Heart right ventricle (tissue), 16 donors: ENCODE measurements around the gene GCKR. TPM values are rescaled to one million over a fixed set of nuclear protein-coding genes. Genes with fewer than 3 reads are reported as not detected.
"Not testable (repeated sequence)": the region's sequence is repeated elsewhere in the genome, so short reads cannot be mapped to it uniquely, and the experiment has no call there.

Experiments
- ATAC-seq, 8 donors: fragments of 200-7000 bp; cut with Tn5 transposase; one replicate each; pipeline ENCODE4 v1.9.1; 2020; ENCODE audit warnings: mild to moderate bottlenecking in 8 of 8, moderate library complexity in 8 of 8, moderate number of reproducible peaks in 1 of 8
- DNase-seq, 2 donors: peaks; one replicate each; pipeline ENCODE4 v3.0.0-alpha.2; 2020
- H3K27ac ChIP-seq, 10 donors: fragments of 200-600 bp; sonication (generic) in 2 of 10; one replicate each; pipeline versions ENCODE4 v1.5.0 to v1.8.0; 2020 to 2022; ENCODE audit warnings: mild to moderate bottlenecking in 3 of 10
- H3K27me3 ChIP-seq, 7 donors: fragments of 200-600 bp; one replicate each; pipeline ENCODE4 v1.8.0; 2021 to 2022; ENCODE audit warnings: mild to moderate bottlenecking in 2 of 7
- H3K36me3 ChIP-seq, 9 donors: fragments of 200-600 bp; sonication (generic) in 1 of 9; one replicate each; pipeline versions ENCODE4 v1.5.0 to v1.8.0; 2020 to 2022; ENCODE audit warnings: mild to moderate bottlenecking in 2 of 9
- H3K4me1 ChIP-seq, 9 donors: fragments of 200-600 bp; sonication (generic) in 1 of 9; one replicate each; pipeline versions ENCODE4 v1.5.0 to v1.8.0; 2020 to 2022; ENCODE audit warnings: mild to moderate bottlenecking in 4 of 9
- H3K4me3 ChIP-seq, 10 donors: fragments of 200-600 bp; sonication (generic) in 2 of 10; one replicate each; pipeline versions ENCODE4 v1.5.0 to v1.8.0; 2020 to 2022; ENCODE audit warnings: mild to moderate bottlenecking in 7 of 10, moderate library complexity in 2 of 10
- H3K9me3 ChIP-seq, 11 donors: fragments of 200-600 bp in 10 of 11; sonication (generic) in 2 of 11; one replicate each; pipeline versions ENCODE4 v1.5.0 to v1.8.0; 2013 to 2022; ENCODE audit warnings: mild to moderate bottlenecking in 2 of 11, control low read depth in 1 of 11, moderate library complexity in 1 of 11
- CTCF ChIP-seq, 9 donors: fragments of 200-600 bp; sonication (generic) in 2 of 9; IDR thresholded peaks; one replicate each; pipeline versions ENCODE4 v1.5.0 to v1.8.0; 2021 to 2022; ENCODE audit warnings: antibody characterized with exemption in 9 of 9, mild to moderate bottlenecking in 5 of 9, moderate library complexity in 1 of 9
- WGBS, 2 donors: extraction: QIAGEN DNeasy Blood & Tissue Kit; methylation state at CpG; one replicate each; pipeline ENCODE4 v1.1.7; 2013; ENCODE audit warnings: inconsistent platforms in 1 of 2; 5-methylcytosine and 5-hydroxymethylcytosine counted together
- intact Hi-C, 10 donors: fragments of 100-400 bp; cut with DNase I; formaldehyde crosslinking; loops; one replicate each; pipeline versions ENCODE4 v1.11.1 to v1.14.2; 2022
- polyA plus RNA-seq, 2 donors: library from polyadenylated mRNA; stranded (reverse); fragments of 200-250 nt; gene quantifications; one replicate each; pipeline ENCODE4 v1.2.3, GENCODE V29; 2013
- total RNA-seq, 10 donors: library from RNA; stranded (reverse); fragmentation: NEBNext Ultra II Directional in 3 of 10; extraction: Animal tissue kit (Norgen Biotek cat#: 25700) in 3 of 10; gene quantifications; one replicate each; pipeline versions ENCODE4 v1.2.1 to v1.2.4, GENCODE V29; 2021 to 2023
- donor health status: Arrhythmogenic right ventricular cardiomyopathy.
- donor health status: ischemic (EF 13 %, LVEDD 7.1; RV severe dilation, severe dysfunction).
- donor health status: healthy with polysubstance abuse.
- donor health status: DM: no; HTN: yes; CAD: no.
- donor health status: DM: no; HTN: no; CAD: no.
- donor health status: ischemic (EF 25% LVEDD 6.9; RV normal size, moderate dysfunction).
- donor health status: ischemic (EF 25% LVEDD 5.7; RV mildly dilated, moderate dysfunction).
- donor health status: healthy.
- donor health status: DM: yes; HTN: yes; CAD: no.
- donor health status: Ischemic cardiomyopathy.
- donor health status: ischemic (EF 35%, LVEDD 5.7; RV mildly dilated, moderate dysfunction).
- donor health status: nonischemic (EF 11% LVEDD 7.7; RV severe dilation, severe dysfunction).
- donor health status: DM: yes; HTN: yes; CAD: no.
- donor health status: PGD.
- donor health status: ischemic (EF 29% LVEDD 5.4; RV normal size, mild dysfunction).
- donor health status: nonischemic (EF 23%, LVEDD 6.1; RV moderate dilation, normal function).

Gene GCKR
- total and polyA plus RNA-seq, 12 donors, result 0.19 to 1.6 (median 0.90) TPM; not detected in 8

GRCh38 chr2:27545348-27546141, 48.9 kb downstream of the GCKR start:
- Histone ChIP-seq H3K4me1 (no peaks in the 10 kb centered on the region), H3K27ac (no peak overlapping the region), H3K27me3 (no peaks in the 10 kb centered on the region), H3K9me3 (peaks cover 0 to 15% (median 0%) of the 10 kb centered on the region in 11 donors), H3K36me3 (no peaks in the 10 kb centered on the region), H3K4me3 (no peak overlapping the region)
- 91 to 93% methylated on average over 5 of the region's 5 CpGs for WGBS, 2 donors
- intact Hi-C loops, result no loop called here
- DNase-seq (no peak), ATAC-seq (no peak)
- TF ChIP-seq CTCF (IDR thresholded peaks at IDR 0.05), result no peak

DNA sequence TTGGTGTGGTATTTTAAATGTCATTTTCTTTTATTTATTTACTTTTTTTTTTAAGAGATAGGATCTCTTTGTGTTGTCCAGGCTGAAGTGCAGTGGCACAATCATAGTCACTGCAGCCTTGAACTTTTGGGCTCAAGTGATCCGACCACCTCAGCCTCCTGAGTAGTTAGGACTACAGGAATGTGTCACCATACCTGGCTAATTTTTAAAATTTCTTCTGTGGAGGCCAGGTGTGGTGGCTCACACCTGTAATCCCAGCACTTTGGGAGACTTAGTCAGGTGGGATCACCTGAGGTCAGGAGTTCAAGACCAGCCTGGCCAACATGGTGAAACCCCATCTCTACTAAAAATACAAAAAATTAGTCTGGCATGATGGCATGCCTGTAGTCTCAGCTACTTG, 52.7 kb downstream of the GCKR start:
- WGBS, 2 donors, result 64 to 72% methylated on average over 1 of the region's 1 CpG
- H3K9me3 ChIP-seq, result peaks cover 0 to 15% (median 0%) of the 10 kb centered on the region in 11 donors
- DNase-seq (no peak), ATAC-seq (no peak)
- intact Hi-C loops, result no loop called here
- H3K36me3 ChIP-seq, result no peaks in the 10 kb centered on the region
- TF ChIP-seq CTCF (IDR thresholded peaks at IDR 0.05), result no peak
- H3K27ac ChIP-seq, result no peak overlapping the region
- no peaks in the 10 kb centered on the region for H3K4me1 ChIP-seq
- peaks cover 0 to 5% (median 0%) of the 10 kb centered on the region in 7 donors for H3K27me3 ChIP-seq
- no peak overlapping the region for H3K4me3 ChIP-seq

DNA sequence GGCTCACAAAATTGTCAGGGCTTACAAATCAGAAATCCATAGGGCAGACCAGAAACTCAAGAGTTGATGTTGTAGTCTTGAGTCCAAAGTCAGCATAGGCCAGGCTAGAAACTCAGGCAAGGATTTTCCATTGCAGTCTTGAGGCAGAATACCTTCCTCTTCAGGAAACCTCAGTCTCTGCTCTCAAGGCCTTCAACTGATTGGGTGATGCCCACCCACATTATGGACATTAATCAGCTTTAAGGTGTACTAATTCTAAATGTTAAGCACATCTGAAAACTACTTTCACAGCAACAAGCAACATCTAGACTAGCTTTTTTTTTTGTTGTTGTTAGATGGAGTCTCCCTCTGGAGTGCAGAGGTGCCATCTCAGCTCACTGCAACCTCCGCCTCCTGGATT, 54.9 kb downstream of the GCKR start:
- peaks cover 0 to 1% (median 0%) of the 10 kb centered on the region in 11 donors for H3K9me3 ChIP-seq
- ATAC-seq, result no peak

DNA sequence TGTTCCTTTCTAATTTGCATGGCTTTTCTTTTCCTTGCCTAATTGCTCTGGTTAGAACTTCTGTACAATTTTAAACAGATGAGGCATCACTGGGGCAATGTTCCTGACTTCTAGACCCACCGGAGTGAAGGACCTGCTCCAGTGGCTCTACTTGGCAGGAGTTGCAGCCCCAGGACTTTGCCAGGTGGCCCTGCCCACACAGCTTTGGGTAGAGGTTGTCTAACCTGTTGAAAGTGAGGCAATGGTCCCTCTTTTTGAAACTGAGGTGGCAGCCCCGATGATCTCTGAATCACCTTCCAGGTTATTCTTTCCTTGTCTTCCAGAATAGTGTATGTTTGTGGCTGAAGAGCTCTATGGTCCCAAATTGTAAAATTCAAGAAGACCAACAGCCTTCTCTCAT, 56.3 kb downstream of the GCKR start:
- Histone ChIP-seq H3K4me1 (no peaks in the 10 kb centered on the region), H3K27ac (no peak overlapping the region), H3K36me3 (no peaks in the 10 kb centered on the region), H3K27me3 (peaks cover 0 to 5% (median 0%) of the 10 kb centered on the region in 7 donors), H3K4me3 (no peak overlapping the region), H3K9me3 (no peaks in the 10 kb centered on the region)
- no peak for TF ChIP-seq CTCF (IDR thresholded peaks at IDR 0.05)
- intact Hi-C loops, result no loop called here
- ATAC-seq (no peak), DNase-seq (no peak)
- 74 to 81% methylated on average over 2 of the region's 2 CpGs for WGBS, 2 donors

More for the DNA sequence above, 54.9 kb downstream of the GCKR start:
- peaks cover 0 to 5% (median 0%) of the 10 kb centered on the region in 7 donors for H3K27me3 ChIP-seq
- intact Hi-C loops, result no loop called here
- H3K4me1 ChIP-seq, result no peaks in the 10 kb centered on the region
- no peak overlapping the region for H3K27ac ChIP-seq
- no peaks in the 10 kb centered on the region for H3K36me3 ChIP-seq
- no peak overlapping the region for H3K4me3 ChIP-seq
- 93% methylated on average over 1 of the region's 1 CpG for WGBS, 2 donors
- no peak for TF ChIP-seq CTCF (IDR thresholded peaks at IDR 0.05)
- no peak for DNase-seq

GRCh38 chr2:27554451-27554850, 57.8 kb downstream of the GCKR start:
- H3K27me3 ChIP-seq, result peaks cover 0 to 11% (median 4%) of the 10 kb centered on the region in 7 donors
- H3K4me1 ChIP-seq, ATAC-seq, H3K4me3 ChIP-seq, H3K9me3 ChIP-seq, H3K36me3 ChIP-seq, DNase-seq, H3K27ac ChIP-seq, intact Hi-C loops: not testable (repeated sequence)
- 82 to 84% methylated on average over 3 of the region's 3 CpGs for WGBS, 2 donors
